CD4-positive, alpha-beta T cell treated with Interleukin-6 for 4 hours (primary cell): ENCODE results near the gene SYTL3.
"Not testable (repeated sequence)": the region's sequence is repeated elsewhere in the genome, so short reads cannot be mapped to it uniquely, and the experiment has no call there.

Experiments used
- DNase-seq: peaks from one replicate; pipeline ENCODE4 v3.0.0-alpha.2; 2020; ENCODE audit warnings: mixed read lengths

SYTL3 gene

DNA sequence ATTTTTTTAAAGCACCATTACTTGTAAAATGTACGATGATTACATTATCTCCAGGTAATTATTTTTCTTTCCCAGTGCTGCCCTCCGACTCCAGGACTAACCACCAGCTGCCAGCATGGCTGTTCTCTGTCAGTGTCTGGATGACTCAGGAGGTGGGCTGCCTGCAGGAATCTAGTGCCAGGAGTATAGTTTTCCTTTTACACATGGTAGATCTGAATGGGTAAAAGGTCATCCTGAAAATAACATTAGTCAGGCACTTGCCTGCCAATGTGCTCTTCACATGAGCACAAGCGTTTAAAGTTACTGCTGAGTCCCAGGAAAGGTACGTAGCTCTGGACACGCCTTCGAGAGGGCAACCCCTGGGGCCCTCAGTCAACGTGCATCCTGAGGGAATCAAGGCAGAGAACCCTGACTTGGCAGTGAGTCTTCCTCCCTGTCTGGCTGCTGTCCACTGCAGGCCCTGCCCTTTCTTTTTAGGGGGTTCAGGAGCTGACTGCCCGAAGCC, 7.7 kb upstream of the SYTL3 start:
- no peak for DNase-seq

DNA sequence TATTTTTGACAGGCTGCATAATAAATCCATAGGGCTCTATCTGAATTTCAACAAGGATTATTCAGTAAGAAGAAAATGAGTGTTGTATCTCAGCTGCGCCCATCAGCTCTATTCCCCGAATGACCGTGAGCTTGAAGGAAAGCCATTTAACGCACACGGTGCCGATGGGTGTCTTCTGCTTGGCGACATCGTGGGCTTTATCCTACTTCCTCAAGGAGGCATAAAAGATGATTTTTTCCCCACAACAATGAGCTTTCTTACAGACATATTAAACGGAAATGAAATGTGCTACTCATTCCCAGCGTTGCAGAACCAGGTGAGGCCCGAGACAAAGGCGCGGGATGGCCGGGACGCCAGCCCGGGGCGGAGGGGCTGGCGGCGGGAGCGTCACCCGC, 6.0 kb upstream of the SYTL3 start:
- no peak for DNase-seq

DNA sequence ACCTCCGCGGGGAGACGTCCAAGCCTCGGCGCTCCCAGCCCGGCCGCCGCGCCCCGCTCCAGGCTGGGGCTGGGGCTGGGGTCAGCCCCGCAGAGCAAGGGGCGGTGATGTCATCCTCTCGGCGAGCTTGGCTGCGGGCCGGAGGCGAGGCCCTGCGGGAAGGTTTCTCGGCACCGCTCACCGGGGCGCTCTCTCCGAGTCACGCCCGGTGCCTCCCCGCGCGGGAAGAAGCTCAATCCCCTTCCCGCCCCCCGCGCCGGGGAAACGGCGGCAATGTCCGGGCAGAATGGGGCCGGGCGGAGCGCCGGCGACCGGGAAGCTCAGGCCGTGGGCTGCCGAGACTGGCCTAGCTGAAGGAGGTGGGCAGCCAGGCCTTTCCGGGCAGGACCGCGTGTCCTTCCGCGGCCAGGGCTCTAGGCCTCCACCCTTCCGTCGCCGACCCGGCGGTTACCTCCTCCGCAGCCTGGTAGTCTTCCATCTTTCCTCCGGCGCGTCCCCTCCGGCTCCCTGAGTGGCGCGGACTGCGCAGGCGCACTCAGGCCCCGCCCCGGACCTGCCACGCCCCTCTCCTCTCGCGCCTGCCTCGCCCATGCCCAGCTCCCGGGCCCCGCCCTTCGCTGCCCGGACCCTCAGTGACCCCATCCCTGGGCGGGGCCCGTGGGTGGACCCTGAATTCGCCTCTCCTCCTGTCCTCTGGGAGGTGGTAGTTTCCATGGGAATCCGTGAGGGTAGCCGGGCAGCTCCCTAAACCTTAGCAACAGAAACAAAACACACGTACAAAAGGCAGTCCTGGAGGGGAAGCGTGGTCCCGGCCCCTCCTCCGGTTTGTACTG, 5.4 kb upstream of the SYTL3 start, which contains the start of gene DYNLT1:
Gene DYNLT1 (minus strand): TSS at position 513 of the 833 bp plus-strand sequence. CDS start 35 bp downstream, at position 478.
- peak; percentile 85 for DNase-seq

DNA sequence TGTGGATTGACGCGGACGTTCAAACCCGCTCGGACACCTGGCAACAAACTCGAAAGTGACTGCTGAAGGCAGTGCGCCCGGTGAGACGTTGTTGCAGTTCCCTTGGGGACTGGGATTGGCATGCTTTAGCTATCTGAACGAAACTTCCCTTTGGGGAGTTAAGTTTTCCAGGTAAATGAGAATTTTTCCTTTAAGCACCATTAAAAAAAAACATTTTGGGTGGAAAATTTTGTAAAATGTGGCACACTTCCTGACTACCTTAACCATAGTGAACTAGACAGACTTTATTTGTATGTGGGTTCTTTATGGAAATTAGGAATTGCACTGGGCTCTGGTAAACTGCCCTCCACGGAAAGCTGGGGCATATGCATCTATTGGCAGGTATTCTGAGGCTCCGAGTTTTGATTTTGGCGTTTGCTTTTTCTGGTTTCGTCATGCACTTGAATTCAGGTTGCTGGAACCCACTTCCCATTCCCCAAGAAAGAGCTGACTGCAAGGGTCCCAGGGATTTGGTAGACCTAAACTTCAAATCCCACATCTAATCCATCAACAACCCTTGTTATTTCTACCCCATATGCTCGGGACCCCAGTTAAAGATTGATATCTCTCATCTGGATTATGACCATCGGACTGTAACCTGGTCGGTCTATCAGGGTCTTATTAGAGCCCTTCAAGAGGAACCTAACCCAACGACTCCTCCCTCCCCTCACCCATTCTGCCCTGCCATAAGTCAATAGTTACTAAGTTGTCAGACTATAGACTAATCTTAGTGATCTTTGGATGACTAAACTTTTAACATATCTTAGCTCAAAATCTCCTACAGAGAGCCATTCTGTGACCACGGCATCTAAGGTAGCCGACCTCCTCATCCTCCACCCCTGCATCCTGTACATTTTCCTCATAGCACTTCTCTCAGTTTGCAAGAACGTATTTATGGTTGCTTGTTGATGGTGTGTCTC, 4.5 kb upstream of the SYTL3 start:
- DNase-seq: no peak

DNA sequence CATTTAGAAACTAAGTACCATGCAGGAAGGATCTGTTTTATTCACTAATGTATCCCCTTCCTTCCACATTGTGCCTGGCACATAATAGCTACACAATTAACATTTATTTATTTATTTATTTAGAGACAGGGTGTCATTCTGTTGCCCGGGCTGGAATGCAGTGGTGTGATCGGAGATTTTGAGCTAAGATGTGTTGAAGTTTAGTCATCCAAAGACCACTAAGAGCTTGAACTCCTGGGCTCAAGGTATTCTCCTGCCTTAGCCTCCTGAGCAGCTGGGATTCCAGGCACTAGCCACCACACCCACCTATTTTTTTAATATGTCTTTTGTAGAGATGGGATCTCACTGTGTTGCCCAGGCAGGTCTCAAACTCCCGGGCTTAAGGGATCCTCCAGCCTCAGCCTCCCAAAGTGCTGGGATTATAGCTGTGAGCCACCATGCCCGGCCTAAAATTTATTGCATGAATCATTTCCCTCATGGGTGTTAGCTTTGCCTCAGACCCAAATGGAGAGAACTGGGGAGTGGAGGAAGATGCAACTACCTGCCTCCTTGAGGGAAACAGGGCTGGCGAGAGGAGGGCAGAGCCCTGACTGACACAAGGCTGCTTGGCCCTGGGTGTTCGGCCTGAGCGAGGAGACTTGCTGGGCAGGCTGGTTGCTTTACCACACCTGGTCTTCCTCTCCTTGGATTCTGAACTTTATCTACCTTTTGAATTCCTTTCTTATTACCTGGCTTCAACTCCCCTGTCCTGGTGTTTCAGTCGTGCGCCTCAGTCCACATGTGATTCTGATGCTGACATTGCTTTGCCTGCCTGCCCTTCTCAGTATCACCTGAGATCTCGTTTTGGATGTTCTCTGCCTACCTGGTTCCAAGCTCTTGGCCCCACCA, 3.6 kb upstream of the SYTL3 start:
- DNase-seq: no peak

DNA sequence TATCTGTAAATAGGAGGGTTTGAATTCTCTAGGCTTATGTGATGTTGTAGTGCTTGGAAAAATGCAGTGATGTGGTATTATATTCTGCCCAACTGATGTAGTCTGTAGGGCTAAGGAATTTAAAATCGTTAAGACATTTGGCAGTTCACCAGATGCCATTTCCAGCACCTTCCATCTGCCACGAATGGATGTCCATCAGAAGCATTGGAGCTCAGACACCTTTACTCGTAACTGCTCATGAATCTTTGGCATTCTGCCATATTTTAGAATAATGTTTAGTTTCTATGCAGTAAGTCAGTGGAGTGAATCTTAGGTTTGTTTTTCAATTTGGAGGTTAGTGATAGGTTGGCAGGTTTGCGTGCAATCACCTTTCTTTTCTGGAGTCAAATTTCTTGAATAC, 2.4 kb upstream of the SYTL3 start:
- DNase-seq: no peak

DNA sequence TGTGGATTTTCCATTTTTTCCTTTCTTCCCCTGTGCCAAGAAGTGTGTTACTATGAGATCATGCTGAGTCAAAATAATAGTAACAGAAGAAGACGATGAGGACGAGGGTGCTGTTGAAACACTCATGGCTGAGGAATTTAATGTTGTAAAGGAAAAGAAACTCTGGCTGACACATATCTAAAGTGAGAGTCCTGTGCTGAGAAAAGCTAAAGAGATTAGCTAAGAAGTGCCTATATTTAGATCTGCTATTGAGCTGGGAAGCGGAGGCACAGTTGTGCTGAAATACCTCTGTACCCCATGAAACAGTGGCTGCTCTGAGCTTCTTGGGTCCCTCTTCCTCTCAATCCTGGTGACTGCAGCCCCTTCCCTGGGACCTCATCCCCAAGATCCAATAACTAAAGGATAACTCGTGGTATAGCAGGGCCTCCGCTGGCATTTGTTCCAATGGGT, 1.1 kb upstream of the SYTL3 start:
- DNase-seq: no peak

DNA sequence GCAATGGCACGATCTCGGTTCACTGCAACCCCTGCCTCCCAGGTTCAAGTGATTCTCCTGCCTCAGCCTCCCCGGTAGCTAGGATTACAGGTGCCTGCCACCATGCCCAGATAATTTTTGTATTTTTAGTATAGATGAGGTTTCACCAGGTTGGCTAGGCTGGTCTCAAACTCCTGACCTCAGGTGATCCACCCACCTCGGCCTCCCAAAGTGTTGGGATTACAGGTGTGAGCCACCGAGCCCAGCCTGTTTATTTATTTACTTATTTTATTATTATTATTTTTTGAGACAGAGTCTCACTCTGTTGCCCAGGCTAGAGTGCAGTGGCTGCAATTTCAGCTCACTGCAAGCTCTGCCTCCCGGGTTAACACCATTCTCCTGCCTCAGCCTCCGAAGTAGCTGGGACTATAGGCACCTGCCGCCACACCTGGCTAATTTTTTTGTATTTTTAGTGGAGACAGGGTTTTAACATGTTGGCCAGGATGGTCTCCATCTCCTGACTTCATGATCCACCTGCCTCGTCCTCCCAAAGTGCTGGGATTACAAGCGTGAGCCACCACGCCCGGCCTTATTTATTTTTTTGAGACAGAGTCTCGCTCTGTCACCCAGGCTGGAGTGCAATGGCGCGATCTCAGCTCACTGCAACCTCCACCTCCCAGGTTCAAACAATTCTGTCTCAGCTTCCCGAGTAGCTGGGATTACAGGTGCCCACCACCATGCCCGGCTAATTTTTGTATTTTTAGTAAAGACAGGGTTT, 2.3 kb downstream of the SYTL3 start:
- not testable (repeated sequence) for DNase-seq

DNA sequence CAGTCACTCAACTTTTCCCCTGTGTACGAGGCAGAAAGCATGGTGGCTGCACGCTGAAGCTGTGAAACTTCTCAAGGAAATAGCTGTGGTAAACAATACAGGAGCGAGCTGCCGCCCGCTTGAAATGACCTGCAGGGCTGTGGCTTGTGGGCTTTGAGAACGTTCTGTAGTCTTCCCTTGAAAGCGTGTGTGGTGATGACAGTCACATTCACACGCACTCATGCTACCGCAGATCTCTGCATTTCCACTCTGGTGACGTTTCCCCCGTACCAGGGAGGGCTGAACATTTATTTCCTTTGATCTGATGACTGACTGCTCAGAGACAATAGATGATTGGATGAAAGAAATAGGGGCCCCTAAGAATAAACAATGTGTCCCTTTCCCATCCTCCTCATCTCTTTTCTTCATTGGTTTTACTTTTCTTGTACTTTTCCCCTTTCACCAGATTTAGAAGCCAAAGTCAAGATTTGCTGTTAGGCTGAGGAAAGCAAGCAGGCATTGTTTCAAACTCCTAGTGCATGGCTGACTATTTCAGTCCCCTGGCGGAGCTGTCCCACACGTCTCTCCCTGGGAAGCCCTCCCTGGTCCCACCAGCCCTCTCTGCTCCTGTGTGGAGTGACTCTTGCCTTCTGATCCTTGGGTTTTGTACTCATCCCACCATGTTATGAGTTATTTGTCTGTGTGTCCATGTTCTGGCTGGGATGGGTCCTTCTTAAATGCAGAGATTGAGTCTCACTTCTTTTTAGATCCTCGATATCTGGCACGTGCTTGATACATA, 3.9 kb downstream of the SYTL3 start:
- peak; percentile 89 for DNase-seq

DNA sequence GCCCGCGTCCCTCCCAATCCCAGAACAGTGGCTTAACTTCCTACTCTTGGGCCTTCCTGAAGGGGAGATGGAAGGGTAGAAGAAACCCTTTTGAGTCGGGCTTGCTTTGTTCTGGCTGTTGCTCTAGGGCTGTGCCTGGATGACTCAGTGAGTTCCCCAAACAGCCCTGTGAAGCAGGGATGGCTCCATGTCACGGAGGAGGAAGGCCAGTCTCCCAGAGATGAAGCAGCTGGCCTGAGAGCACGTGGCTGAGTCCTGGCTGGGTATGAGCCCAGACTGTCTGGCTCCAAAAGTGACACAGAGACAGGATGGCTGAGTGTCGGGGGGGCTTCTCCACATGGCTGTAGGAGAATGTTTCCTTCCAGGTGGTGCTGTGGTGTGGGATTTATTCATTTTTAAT, 4.6 kb downstream of the SYTL3 start:
- peak; percentile 25 for DNase-seq

DNA sequence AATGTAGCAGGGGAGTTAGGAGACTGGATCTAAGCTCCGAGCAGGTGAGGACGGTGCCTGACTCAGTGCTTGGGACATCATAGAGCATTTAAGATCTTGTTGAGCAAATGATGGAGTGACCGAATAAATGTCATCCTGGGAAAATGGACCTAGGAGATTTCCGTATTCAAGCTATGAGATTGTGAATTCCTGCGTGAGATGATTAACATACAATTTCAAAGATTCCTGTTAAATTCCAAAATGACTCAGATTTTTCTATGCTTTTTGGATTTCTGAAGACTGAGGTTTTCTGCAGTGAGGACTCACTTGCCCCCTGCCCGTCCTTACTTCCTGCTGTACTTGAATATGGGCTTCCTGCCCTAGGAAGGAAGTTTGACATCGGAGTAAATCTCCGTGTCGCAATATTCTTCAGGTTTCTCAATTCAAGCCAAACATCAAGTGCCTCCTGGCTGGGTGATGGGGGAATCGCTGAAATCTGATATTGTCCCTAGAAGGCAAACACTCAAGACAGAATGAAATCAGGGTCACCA, 5.2 kb downstream of the SYTL3 start:
- peak; percentile 31 for DNase-seq

DNA sequence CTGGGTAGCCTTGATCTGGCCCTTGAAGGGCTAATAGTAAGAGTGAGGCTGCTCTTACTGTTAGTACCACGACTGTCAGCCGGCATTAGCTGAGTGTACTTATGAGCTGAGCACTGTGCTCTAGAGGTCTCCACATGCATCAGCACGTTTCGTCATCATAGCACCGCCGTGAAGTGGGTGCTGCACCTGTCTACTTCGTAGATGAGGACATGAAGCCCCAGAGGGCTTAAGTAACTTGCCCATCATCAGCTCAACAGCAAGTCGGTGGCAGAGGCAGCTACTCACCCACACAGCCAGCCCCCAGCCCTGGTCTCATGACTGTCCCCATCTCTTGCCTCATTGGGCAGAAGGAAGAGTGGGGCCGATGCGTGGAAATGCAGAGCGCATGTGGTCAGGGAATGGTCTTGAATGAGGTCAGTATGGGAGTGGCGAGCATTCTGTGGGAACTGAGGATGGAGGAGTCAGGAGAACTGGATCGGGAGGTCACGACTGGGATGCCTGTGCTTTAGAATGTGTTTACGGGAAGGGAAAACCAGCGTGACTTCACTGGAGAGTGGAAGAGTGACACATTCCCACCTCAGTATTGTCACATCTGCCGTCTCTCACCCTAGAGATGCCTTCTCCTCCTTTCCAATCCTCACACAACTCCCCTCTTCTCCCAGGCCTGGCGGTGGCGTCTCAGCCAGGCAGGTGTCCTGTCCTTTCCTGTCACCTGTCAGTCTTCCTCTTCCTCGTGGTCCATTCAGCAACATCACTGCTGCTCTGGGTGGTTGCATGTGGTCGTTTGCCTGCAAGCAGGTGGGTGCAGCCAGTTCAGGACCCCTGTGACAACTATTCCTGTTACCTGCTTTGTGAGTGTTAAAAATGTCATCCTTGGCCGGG, 6.0 kb downstream of the SYTL3 start:
- no peak for DNase-seq

DNA sequence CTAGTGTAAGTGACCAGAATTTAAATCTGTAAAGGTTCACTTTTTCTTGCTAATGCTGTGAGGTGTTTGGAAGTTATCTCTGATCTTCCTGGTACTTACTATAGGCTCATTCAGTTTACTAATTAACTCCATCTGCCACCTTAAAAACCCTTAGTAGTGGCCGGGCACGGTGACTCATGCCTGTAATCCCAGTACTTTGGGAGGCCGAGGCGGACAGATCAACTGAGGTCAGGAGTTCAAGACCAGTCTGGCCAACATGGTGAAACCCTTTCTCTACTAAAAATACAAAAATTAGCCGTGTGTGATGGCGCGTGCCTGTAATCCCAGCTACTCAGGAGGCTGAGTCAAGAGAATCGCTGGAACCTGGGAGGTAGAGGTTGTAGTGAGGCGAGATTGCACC, 7.1 kb downstream of the SYTL3 start:
- not testable (repeated sequence) for DNase-seq

DNA sequence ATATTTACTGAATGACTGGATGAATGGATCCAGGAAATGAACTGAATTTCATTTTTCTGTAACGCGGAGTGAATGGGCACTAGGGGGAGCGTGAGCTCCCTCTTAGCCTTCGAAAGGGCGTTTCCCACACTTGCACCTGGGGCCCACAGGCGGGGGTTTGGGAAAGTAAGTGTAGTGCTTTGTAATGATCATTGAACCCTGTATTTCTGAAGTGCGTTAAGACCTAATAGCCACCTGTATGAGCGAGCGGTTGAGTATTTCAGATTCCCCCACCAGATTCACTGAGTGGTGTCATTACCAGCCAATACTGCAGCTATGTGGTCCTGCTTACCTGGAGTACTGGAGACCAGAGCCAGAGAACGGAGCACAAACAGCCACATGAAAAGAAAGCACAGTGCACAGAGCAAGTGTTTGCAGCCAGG, 10.5 kb downstream of the SYTL3 start:
- DNase-seq: peak; percentile 70

DNA sequence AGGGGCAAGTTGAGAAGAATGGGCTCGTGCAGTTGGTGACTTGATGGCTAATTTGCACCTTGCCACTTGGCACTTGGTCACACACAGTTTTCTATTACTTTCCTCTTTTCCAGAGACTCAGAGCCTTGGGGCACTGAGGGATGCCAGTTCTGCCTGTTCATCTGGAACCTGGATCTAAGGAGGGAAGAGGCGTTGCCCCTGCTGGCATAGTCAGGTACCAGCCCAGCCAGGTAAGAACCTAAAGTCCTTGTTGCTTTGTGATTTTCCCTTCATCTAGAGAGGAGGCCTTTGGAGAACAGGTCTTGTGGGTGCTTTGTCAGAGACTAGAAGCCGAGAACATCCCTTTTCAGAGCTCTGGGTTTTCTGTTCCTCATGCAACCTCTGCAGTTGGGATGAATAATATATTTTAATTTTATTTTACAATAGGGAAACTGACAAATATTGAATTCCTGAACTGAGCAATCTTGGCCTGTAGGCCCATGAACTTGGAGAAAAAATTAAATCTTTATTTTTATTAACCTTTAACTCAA, 11.4 kb downstream of the SYTL3 start:
- DNase-seq: no peak

DNA sequence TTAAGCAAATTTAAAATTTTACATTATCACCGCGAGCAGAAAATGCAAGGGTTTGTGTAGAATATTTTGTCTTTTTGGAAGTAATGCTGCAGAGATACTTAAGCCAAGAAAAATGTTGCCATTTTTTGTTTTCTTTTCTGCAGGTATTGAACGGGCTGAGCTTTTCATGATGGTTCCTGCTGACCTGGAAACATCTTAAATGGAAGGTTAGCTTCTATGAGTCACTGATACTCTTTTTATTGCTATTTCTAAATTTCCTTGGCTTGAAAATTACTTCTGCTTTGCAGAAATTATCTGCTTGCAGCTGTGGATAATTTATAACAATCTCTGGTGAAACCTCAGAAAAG, 12.7 kb downstream of the SYTL3 start:
- DNase-seq: no peak

DNA sequence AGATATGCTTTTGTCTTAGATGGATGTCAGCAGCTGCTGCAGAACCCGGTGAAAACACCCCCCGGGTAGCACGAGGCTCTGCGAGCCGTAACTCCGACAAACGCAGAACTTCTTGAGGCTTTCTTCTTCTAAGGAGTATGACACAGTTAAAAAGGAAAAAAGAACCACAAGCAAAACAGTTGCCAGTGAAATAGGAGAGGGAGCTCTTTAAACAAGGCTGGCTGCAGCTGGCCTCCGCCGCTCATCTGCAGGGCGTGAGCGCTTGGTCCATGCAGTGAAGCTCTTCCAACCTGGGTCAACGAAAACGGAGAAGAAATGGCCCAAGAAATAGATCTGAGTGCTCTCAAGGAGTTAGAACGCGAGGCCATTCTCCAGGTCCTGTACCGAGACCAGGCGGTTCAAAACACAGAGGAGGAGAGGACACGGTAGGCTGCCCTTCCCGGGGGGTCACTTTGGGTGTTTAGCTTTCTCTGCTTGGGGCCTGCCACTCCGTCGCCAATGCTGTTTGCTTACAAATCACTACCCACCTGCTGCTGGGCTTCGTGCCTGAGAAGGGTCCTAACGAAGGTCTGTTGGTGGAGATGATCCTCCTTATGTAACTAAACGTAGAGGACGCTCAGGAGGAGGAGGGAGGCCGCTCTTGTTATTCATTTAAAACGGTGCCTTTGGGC, 13.2 kb downstream of the SYTL3 start:
- peak; percentile 48 for DNase-seq

DNA sequence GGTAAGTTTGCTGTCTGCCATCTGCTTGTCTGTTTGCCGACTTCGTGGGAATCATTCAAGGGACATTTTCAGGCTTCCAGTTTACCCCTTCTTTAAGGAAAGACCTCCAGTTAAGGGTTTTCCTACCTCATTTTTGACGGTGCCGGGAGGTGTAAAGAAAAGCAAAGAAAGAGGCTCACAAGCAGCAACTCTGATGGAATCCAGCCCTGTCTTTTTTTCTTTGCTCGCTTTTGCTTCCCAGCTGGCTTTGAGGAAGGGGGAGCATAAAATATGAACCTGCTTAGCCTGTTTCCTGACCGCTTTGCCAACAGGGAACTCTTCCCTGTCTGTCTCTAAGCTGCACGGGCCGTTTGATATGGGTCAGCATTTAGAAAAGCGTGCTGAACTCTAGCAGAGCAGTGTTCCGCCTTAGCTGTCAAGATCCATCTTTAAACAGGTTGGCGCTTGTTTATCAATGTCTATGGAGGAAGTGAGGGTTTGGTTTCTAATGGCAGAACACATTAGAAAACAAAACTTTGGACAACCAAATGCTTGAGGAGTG, 13.8 kb downstream of the SYTL3 start:
- no peak for DNase-seq
